Activated naive CD8-positive, alpha-beta T cell treated with anti-CD3 and anti-CD28 coated beads, Interleukin-2, amount 50 U/mL, for 16 hours (primary cell): ENCODE results near the gene KRTAP4-2.
"Not testable (repeated sequence)": the region's sequence is repeated elsewhere in the genome, so short reads cannot be mapped to it uniquely, and the experiment has no call there.

Source experiments
- DNase-seq: peaks from one replicate; pipeline ENCODE4 v3.0.0-alpha.2; 2020; ENCODE audit warnings: low read depth, low spot score

The KRTAP4-2 gene

DNA sequence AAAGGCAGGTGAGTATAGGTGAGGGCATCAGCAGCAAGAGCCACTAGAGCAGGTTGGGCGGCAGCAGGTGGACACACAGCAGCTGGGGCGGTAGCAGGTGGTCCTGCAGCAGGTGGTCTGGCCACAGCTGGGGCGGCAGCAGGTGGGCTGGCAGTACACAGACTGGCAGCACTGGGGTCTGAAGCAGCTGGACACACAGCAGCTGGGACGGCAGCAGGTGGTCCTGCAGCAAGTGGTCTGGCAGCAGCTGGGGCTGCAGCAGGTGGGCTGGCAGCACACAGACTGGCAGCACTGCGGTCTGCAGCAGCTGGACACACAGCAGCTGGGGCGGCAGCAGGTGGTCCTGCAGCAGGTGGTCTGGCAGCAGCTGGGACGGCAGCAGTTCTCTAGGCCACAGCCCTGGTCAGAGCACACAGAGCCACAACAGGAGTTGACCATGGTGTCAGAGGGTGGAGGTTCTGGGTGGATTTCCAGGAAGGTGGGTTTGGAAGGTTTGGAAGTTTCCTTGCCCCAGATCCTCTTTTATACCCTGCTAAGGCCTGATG is at the start of gene KRTAP4-2:
KRTAP4-2 (minus strand) TSS at position 495 of the 545 bp plus-strand sequence; CDS start at position 438, 57 bp downstream.
- DNase-seq, result no peak

- not testable (repeated sequence) for DNase-seq
Measured at GRCh38 chr17:41226598-41227095, 48.6 kb upstream of the KRTAP4-2 start, which contains the start of gene KRTAP9-2. KRTAP9-2 (plus strand) TSS chr17:41226648; CDS start chr17:41226655, 7 bp downstream.

DNA sequence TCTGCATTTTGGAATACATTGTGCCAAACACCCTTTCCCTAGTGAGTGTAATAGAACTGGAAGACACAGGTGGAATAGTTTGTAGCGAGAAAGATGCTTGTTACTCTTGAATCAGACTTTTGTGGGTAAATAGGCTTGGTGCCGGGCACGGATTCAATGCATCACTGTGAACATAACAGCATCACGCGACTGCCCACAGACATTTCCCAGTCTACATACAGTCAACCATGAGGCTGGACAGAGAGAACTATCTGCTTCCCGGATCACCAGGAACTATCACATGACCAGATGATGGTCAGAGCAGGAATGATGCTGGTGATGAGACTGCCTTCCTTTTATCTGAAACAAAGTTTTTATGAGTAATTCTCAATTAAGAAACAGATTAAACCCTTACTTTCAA is 48.0 kb upstream of the KRTAP4-2 start:
- DNase-seq, result no peak

DNA sequence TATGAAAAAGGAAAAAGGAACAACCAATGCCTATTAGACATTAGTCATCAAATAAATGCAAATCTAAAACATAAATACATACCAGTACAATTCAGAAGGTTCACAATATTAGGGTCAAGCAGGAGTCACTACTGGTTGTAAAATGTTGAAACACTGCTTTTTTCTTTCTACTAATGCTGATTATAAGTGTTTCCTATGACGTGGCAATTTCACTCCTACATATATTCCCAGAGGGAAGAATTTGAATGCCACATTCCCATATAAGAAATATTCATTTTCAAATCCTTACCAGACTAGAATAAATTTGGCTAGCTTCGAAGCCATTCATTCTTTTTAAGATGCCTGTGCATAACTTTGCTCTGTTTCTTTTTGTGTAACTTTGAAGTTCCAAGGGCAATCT is 45.8 kb upstream of the KRTAP4-2 start:
- no peak for DNase-seq

DNA sequence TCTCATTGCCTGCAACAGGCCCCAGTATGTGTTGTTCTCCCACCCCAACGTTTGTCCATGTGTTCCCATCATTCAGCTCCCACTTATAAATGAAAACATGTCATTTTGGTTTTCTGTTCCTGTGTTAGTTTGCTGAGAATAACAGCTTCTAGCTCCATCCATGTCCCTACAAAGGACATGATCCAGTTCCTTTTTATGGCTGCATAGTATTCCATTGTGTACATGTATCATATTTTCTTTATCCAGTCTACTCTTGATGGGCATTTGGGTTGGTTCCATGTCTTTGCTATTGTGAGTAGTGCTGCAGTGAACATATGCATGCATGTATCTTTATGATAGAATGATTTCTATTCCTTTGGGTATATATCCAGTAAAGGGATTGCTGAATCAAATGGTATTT is 37.7 kb upstream of the KRTAP4-2 start:
- no peak for DNase-seq

DNA sequence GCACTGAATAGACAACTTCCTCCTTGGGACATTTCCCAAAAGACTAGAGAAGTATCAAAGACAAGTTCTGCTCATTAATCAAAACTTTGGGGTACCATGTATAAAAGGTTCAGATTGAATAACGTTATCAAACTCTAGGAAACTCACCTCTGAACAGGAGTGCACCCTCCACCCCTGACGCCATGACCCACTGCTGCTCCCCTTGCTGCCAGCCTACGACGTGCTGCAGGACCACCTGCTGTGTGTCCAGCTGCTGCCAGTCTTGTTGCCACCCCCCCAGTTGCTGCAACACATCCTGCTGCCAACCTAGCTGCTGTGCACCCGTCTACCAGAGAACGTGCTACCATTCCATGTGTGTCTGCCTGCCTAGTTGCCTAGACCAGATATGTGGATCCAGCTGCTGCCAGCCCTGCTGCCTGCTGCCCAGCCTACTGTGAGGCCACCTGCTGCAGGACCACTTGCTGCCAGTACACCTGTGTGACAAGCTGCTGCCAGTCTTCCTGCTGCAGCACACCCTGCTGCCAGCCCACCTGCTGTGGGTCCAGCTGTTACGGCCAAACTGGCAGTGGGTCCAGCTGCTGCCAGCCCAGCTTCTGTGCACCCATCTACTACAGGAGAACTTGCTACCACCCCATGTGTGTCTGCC is 34.6 kb upstream of the KRTAP4-2 start:
- no peak for DNase-seq

GRCh38 chr17:41211845-41212466 is 33.9 kb upstream of the KRTAP4-2 start:
- DNase-seq, result no peak

GRCh38 chr17:41199421-41200078 is 21.5 kb upstream of the KRTAP4-2 start:
- DNase-seq, result no peak

- no peak for DNase-seq
Measured at GRCh38 chr17:41196068-41196467, 18.0 kb upstream of the KRTAP4-2 start.

- DNase-seq, result no peak
Measured at GRCh38 chr17:41190328-41190727, 12.3 kb upstream of the KRTAP4-2 start.

DNA sequence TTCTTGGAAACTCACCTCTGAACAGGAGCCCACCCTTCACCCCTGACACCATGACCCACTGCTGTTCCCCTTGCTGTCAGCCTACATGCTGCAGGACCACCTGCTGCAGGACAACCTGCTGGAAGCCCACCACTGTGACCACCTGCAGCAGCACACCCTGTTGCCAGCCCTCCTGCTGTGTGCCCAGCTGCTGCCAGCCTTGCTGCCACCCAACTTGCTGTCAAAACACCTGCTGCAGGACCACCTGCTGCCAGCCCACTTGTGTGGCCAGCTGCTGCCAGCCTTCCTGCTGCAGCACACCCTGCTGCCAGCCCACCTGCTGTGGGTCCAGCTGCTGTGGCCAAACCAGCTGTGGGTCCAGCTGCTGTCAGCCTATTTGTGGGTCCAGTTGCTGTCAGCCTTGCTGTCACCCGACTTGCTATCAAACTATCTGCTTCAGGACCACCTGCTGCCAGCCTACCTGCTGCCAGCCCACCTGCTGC is 11.9 kb upstream of the KRTAP4-2 start, which contains the start of gene KRTAP9-1:
KRTAP9-1 (plus strand) TSS at position 51 of the 482 bp plus-strand sequence; CDS start at position 51, 0 bp downstream.
- not testable (repeated sequence) for DNase-seq

DNA sequence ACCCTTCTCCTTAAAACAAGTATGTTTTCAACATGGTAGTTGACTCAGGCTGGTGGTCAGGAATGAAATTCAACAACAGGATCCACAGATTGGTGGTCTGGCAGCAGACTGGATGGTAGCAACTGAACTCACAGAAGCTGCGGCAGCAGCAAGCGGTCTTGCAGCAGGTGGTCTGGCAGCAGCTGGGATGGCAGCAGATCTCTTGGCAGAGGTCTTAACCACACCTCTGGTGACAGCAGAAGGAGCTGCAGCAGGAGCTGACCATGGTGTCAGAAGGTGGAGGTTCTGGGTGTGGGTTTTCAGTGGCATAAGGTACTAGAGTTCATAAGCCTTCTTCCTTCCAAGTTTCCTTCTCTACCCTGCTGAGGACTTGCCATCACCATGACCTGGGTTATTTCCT is 8.9 kb upstream of the KRTAP4-2 start:
- DNase-seq, result no peak

GRCh38 chr17:41185001-41185400 is 7.0 kb upstream of the KRTAP4-2 start:
- no peak for DNase-seq

DNA sequence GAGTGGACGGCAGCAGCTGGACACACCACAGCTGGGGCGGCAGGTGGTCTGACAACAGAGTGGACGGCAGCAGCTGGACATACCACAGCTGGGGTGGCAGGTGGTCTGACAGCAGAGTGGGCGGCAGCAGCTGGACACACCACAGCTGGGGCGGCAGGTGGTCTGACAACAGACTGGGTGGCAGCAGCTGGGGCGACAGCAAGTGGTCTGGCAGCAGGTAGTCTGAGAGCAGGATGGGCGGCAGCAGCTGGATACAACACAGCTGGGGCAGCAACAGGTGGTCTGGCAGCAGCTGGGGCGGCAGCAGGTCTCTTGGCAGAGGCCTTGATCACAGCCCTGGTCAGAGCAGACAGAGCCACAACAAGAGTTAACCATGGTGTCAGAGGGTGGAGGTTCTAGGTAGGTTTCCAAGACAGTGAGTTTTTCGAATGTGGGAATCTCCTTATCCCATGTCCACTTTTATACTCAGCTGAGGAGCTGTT is 6.5 kb upstream of the KRTAP4-2 start, which contains the start of gene KRTAP4-1:
KRTAP4-1 (minus strand) TSS at position 432 of the 482 bp plus-strand sequence; CDS start at position 375, 57 bp downstream.
- no peak for DNase-seq

DNA sequence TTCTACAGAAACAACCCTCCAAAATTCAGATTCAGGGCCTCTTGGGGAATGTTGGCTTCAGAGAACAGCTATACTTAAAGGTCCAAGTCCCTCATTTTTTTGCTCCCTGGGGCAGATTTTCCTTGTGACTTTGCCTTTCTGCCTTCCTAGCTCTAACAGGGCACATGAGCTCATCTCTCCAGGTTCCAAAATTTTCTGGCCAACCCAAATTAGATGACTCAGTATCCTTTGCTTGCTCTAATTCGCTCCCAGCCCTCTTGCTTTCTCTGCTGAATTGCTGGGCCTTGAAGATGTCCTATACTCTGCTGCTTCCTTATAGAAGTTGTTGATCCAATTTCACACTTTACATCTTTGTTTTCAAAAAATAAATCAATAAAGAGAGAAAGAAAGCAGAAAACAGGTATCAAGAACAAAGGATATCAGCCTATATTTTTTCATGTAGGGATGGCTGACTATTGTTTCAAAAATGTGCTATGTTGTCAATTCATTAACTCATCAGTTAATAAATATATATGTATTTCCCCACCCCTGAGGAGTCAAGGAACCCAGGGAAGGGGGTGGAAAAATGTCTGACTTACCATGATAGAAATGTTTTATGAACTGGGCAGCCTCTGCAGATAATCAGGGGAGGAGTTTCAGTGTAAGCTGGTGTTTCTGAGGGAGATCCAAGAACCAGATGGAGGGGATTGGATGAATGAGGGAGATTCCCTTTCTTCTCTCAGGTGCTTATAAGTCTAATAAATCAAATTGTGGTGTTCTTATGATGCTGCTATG is 1.0 kb upstream of the KRTAP4-2 start:
- no peak for DNase-seq

DNA sequence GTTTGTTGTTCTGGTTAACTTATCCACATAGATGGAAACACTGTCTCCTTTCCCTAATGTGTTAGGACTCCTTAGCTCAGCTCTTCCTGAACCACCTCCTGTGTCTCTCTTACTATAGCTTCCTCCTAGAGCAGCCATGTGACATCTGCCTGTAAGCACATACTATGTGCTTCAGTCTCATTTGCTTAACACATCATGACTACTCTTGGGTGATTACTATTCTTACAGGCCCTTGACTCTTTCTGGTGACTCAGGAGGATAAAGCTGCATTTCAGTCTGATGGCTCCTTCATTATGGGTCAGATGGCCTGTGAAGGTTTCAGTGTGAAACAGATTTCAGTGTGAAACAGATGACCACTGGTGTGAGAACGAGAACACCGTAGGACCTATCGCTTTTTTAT is 320 bp upstream of the KRTAP4-2 start:
- DNase-seq, result no peak

GRCh38 chr17:41176744-41177387 is 1.2 kb downstream of the KRTAP4-2 start:
- DNase-seq, result no peak

- no peak for DNase-seq
Measured at GRCh38 chr17:41171886-41172285, 6.1 kb downstream of the KRTAP4-2 start.

GRCh38 chr17:41168121-41168520 is 9.9 kb downstream of the KRTAP4-2 start, which contains the start of gene KRTAP4-3:
KRTAP4-3 (minus strand) TSS chr17:41168221; CDS start chr17:41168172, 49 bp downstream.
- no peak for DNase-seq

DNA sequence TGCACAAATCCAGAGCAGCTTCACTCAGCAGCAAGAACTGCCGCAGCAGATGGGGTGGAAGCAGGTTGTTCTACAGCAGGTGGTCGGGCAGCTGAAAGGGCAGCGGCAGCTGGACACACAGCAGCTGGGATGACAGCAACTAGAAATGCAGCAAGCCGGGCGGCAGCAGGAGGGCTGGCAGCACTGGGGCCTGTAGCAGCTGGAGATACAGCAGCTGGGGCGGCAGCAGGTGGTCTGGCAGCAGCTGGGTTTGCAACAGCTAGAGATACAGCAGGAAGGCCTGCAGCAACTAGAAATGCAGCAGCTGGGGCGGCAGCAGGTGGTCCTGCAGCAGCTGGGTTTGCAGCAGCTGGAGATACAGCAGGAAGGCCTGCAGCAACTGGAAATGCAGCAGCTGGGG is 10.5 kb downstream of the KRTAP4-2 start:
- no peak for DNase-seq
